NCI-H526 treated with DMSO at 0.1 percent for 48 hours (cell line): Measurements from ENCODE around the gene MTHFR.
A peak's percentile ranks its signal among the peaks of the same experiment; 100 is the strongest.

Experiments
- DNase-seq: peaks from one replicate; lab custom pipeline; 2025; lab: John Stamatoyannopoulos, UW

Gene MTHFR

GRCh38 chr1:11753555-11754208 is 52.1 kb downstream of the MTHFR start:
- DNase-seq = no peak

GRCh38 chr1:11752359-11753088 is 53.2 kb downstream of the MTHFR start:
- no peak for DNase-seq

GRCh38 chr1:11751087-11751486 is 54.7 kb downstream of the MTHFR start:
- no peak for DNase-seq

GRCh38 chr1:11749996-11750395 is 55.8 kb downstream of the MTHFR start:
- no peak for DNase-seq

GRCh38 chr1:11749203-11749689 is 56.5 kb downstream of the MTHFR start:
- no peak for DNase-seq

- no peak for DNase-seq
Observed at GRCh38 chr1:11748294-11749202, 57.2 kb downstream of the MTHFR start.

GRCh38 chr1:11746795-11747487 is 58.8 kb downstream of the MTHFR start:
- DNase-seq = no peak

GRCh38 chr1:11746092-11746491 is 59.7 kb downstream of the MTHFR start:
- DNase-seq = no peak

- DNase-seq = no peak
Observed at GRCh38 chr1:11744287-11744686, 61.5 kb downstream of the MTHFR start.

GRCh38 chr1:11741919-11742558 is 63.7 kb downstream of the MTHFR start:
- DNase-seq = no peak

- DNase-seq = no peak
Observed at GRCh38 chr1:11741482-11741881, 64.3 kb downstream of the MTHFR start.

- DNase-seq = no peak
Observed at GRCh38 chr1:11740258-11741192, 65.2 kb downstream of the MTHFR start.

- no peak for DNase-seq
Observed at GRCh38 chr1:11738783-11739182, 67.0 kb downstream of the MTHFR start.

GRCh38 chr1:11738096-11738495 is 67.7 kb downstream of the MTHFR start:
- no peak for DNase-seq

GRCh38 chr1:11736746-11737639 is 68.8 kb downstream of the MTHFR start:
- DNase-seq = peak; percentile 80

GRCh38 chr1:11735854-11736745 is 69.7 kb downstream of the MTHFR start, which contains the start of gene AGTRAP:
Gene AGTRAP, plus strand, starts transcription at chr1:11736136. Its CDS starts 73 bp downstream, at chr1:11736209.
- DNase-seq = peak; percentile 23
